Endodermal cell (in vitro differentiated cells): ENCODE results near the gene CHSY1. TPM values are rescaled to one million over a fixed set of nuclear protein-coding genes. Genes with fewer than 3 reads are reported as not detected.
A peak's percentile ranks its signal among the peaks of the same experiment; 100 is the strongest.

ENCODE experiments used
- DNase-seq: peaks from one replicate; pipeline ENCODE4 v3.0.0-alpha.2; 2017
- H3K27ac ChIP-seq: 2 replicates; pipeline ENCODE4 v1.5.1; 2013; ENCODE audit warnings: mild to moderate bottlenecking, low read depth, low read length, moderate library complexity
- H3K27me3 ChIP-seq: 2 replicates; pipeline ENCODE4 v1.6.1; 2013; ENCODE audit warnings: mild to moderate bottlenecking, low read length, moderate library complexity; ENCODE audit not compliant: insufficient read depth, control insufficient read depth, poor library complexity, severe bottlenecking
- H3K36me3 ChIP-seq: 2 replicates; pipeline ENCODE4 v1.7.0; 2013; ENCODE audit warnings: mild to moderate bottlenecking, low read length, moderate library complexity; ENCODE audit not compliant: control insufficient read depth, insufficient read depth
- H3K4me1 ChIP-seq: one replicate; pipeline ENCODE4 v1.7.0; 2013; ENCODE audit warnings: low read length; ENCODE audit not compliant: control insufficient read depth, insufficient read depth
- H3K4me3 ChIP-seq: 2 replicates; pipeline ENCODE4 v1.5.1; 2013; ENCODE audit warnings: mild to moderate bottlenecking, low read length, moderate library complexity
- H3K9ac ChIP-seq: 2 replicates; pipeline ENCODE4 v1.6.1; 2013; ENCODE audit warnings: mild to moderate bottlenecking, low read length, moderate library complexity; ENCODE audit not compliant: poor library complexity, severe bottlenecking; ENCODE audit errors: extremely low read depth
- H3K9me3 ChIP-seq: 2 replicates; pipeline ENCODE4 v1.6.1; 2013; ENCODE audit warnings: mild to moderate bottlenecking, low read length, moderate library complexity; ENCODE audit not compliant: control insufficient read depth
- H3K27ac Mint-ChIP-seq: 2 replicates; pipeline ENCODE4 v1.8.0; 2020; ENCODE audit warnings: mixed read lengths
- H3K27me3 Mint-ChIP-seq: 2 replicates; pipeline ENCODE4 v1.8.0; 2021; ENCODE audit warnings: mild to moderate bottlenecking, mixed read lengths; ENCODE audit not compliant: insufficient read depth
- H3K36me3 Mint-ChIP-seq: 2 replicates; pipeline ENCODE4 v1.8.0; 2020; ENCODE audit warnings: low read depth, mixed read lengths
- H3K4me1 Mint-ChIP-seq: 2 replicates; pipeline ENCODE4 v1.8.0; 2020; ENCODE audit warnings: mixed read lengths
- H3K4me3 Mint-ChIP-seq: 2 replicates; pipeline ENCODE4 v1.8.0; 2020; ENCODE audit warnings: mild to moderate bottlenecking, moderate library complexity, mixed read lengths
- H3K9me3 Mint-ChIP-seq: 2 replicates; pipeline ENCODE4 v1.8.0; 2020; ENCODE audit warnings: mild to moderate bottlenecking, mixed read lengths
- WGBS, 2 experiments: methylation state at CpG; one replicate each; pipeline versions ENCODE4 v1.1.5 to v1.1.7; 2013; ENCODE audit warnings: missing lambda C conversion rate in 2 of 2, mixed read lengths in 1 of 2; ENCODE audit not compliant: insufficient coverage in 1 of 2, insufficient read length in 1 of 2; 5-methylcytosine and 5-hydroxymethylcytosine counted together
- total RNA-seq, 2 donors: library from RNA; stranded (reverse); fragmentation: NEBNext Ultra II Directional in 1 of 2; extraction: Animal tissue kit (Norgen Biotek cat#: 25700) in 1 of 2; gene quantifications; 2 replicates in 1 of 2; 3 replicates in 1 of 2; pipeline ENCODE4 v1.2.1, GENCODE V29; 2021
- TF ChIP-seq, protein P1 (sequence below): fragments of 200-600 bp; sonication (generic); conservative IDR thresholded peaks from 2 replicates; pipeline ENCODE4 v1.5.0; 2021; ENCODE audit warnings: antibody characterized with exemption, mild to moderate bottlenecking

Gene CHSY1
- total RNA-seq, 2 donors from 2014 or later: 33.3 to 39.9 TPM

DNA sequence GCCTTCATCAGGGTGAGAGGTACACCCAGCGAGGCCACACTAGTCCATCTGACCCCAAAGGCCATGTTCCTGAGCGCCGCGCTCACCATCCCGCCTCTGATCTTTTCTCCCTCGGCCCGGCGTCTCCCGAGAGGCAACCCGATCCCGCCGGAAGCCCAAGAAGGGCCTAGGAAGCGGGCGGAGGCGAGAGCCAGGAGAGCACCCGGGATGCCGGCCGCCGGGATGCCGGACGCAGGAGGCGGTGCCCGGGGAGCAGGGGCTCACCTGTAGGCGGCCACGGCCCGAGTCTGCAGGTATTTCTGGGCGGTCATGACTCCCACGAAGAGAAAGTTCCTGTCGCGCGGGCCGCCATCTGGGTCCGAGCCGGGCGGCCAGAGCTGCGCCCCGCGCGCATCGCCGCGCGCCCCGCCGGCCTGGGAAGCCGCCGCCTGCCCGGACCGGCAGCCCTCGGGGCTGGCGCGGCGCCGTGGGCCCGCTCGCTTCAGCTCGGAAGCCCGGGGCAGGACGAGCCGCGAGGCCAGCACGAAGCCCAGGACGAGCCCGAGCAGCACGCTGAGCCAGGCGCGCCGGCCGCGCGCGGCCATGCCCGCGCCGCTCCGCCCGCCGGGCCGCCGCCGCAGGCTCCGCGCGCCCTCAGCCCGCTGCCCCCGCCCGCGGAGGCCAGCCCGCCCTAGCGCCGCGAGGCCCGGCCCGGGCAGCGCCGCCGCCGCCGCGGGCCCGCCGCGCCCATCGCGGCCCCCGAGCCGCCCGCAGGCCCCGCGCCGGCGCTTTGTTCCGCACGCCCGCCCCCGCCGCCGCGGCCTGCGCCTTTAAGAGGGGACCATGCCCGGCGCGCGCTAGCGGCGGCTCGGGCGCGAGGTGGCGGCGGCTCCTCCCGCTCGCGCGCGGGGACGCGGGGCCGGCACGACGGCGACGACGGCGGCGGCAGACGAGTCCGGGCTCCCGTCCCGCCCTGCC is 697 bp downstream of the CHSY1 start:
- Histone ChIP-seq H3K4me1 (no peaks in the 10 kb centered on the region), H3K27ac (no peak overlapping the region), H3K9ac (peak overlapping the region; percentile 53), H3K9me3 (no peaks in the 10 kb centered on the region), H3K4me3 (peak overlapping the region; percentile 93), H3K36me3 (peaks cover 17% of the 10 kb centered on the region), H3K27me3 (no peaks in the 10 kb centered on the region)
- Mint-ChIP-seq H3K27ac (peak overlapping the region; percentile 72), H3K9me3 (no peaks in the 10 kb centered on the region), H3K27me3 (no peaks in the 10 kb centered on the region), H3K36me3 (peaks cover 2% of the 10 kb centered on the region), H3K4me3 (peak overlapping the region; percentile 85), H3K4me1 (peaks cover 24% of the 10 kb centered on the region)
- peak; percentile 81 for DNase-seq
- TF ChIP-seq, protein P1, sequence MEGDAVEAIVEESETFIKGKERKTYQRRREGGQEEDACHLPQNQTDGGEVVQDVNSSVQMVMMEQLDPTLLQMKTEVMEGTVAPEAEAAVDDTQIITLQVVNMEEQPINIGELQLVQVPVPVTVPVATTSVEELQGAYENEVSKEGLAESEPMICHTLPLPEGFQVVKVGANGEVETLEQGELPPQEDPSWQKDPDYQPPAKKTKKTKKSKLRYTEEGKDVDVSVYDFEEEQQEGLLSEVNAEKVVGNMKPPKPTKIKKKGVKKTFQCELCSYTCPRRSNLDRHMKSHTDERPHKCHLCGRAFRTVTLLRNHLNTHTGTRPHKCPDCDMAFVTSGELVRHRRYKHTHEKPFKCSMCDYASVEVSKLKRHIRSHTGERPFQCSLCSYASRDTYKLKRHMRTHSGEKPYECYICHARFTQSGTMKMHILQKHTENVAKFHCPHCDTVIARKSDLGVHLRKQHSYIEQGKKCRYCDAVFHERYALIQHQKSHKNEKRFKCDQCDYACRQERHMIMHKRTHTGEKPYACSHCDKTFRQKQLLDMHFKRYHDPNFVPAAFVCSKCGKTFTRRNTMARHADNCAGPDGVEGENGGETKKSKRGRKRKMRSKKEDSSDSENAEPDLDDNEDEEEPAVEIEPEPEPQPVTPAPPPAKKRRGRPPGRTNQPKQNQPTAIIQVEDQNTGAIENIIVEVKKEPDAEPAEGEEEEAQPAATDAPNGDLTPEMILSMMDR: no peak
- WGBS, 2 experiments: 0% methylated on average over 25 to 150 of the region's 150 CpGs

DNA sequence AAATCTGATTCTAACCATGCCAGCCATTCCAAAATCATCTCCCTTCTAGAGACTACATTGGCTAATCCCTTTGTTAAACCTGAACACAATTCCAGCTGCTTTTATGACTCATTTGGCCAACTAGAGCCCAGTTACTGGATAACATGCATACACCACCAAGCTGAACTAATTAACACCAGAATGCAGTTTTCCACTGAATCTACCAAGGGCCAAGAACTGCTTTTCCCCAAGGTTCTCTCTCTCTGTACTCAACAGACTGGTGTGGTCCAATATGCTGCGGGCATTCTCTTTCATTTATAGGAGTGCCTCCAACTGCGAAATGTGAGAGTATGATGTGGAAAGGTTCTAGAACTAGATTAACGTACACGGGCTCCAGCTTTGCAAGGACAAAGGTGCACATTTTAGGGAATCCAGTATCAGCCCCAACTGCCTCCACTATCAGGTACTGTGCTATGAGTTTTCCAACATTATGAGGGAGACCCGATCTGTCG is 1.5 kb downstream of the CHSY1 start:
- Mint-ChIP-seq H3K4me1 (peaks cover 31% of the 10 kb centered on the region), H3K27ac (peak overlapping the region; percentile 72), H3K4me3 (peak overlapping the region; percentile 85), H3K27me3 (no peaks in the 10 kb centered on the region), H3K9me3 (no peaks in the 10 kb centered on the region), H3K36me3 (peaks cover 2% of the 10 kb centered on the region)
- no peak for DNase-seq
- WGBS, 2 experiments: 4% methylated on average over 3 to 6 of the region's 6 CpGs
- Histone ChIP-seq H3K4me1 (no peaks in the 10 kb centered on the region), H3K9me3 (no peaks in the 10 kb centered on the region), H3K9ac (peak overlapping the region; percentile 53), H3K27ac (no peak overlapping the region), H3K4me3 (peak overlapping the region; percentile 93), H3K36me3 (peaks cover 17% of the 10 kb centered on the region), H3K27me3 (no peaks in the 10 kb centered on the region)
- TF ChIP-seq, protein P1: no peak

DNA sequence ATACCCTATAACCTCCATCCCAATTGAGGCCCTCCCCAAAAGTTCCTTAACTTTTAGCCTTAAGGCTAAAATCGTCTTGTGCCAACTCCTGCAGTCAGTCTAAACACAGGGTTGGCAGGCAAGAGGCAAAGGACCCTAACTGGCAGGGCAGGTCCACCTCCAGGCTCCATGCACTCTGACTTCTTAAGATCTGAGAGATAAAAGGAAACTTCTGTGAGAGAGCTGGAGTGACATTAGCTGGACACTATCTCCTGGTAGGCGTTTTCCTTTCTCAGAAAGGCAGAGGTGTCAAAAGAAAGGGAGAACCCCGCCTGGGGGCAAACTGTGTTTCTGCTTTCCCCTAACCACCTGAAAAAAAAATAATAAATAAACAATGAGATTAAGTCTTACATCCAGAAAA is 3.6 kb downstream of the CHSY1 start:
- Mint-ChIP-seq H3K27ac (no peak overlapping the region), H3K36me3 (peaks cover 2% of the 10 kb centered on the region), H3K4me3 (no peak overlapping the region), H3K27me3 (no peaks in the 10 kb centered on the region), H3K9me3 (no peaks in the 10 kb centered on the region), H3K4me1 (peaks cover 51% of the 10 kb centered on the region)
- Histone ChIP-seq H3K9me3 (no peaks in the 10 kb centered on the region), H3K4me3 (no peak overlapping the region), H3K9ac (no peak overlapping the region), H3K36me3 (peaks cover 17% of the 10 kb centered on the region), H3K27me3 (no peaks in the 10 kb centered on the region), H3K27ac (no peak overlapping the region), H3K4me1 (peaks cover 11% of the 10 kb centered on the region)
- WGBS, 2 experiments: 85 to 91% methylated on average over 1 to 3 of the region's 3 CpGs
- TF ChIP-seq, protein P1: no peak
- DNase-seq: peak; percentile 20
